ENCODE measurements around the gene CAPN3. TPM values are rescaled to one million over a fixed set of nuclear protein-coding genes. Genes with fewer than 3 reads are reported as not detected.

Gene CAPN3
- total and polyA plus RNA-seq, 2 experiments from 2014 or later: 2.2 to 5.7 TPM

DNA sequence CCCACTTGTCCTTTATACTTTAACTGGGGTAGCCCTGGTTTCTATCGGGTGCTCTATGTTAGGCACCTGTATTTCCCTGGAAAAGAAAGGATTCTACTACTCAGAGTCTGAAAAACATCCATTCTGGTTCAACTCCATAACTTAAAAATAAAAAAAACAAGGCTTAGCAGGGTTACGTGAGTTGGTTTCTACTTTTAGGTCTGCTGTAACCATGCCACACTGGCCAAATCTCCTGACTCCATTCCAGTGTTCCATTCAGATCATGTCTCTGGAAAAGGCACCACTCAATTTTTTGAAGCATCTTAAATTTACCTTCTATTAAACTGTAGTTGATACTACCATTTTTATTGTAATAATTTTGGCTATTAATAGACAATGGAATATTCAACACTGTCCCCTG, 62.1 kb downstream of the CAPN3 start:
- TF ChIP-seq EZH2 (IDR thresholded peaks at IDR 0.05; ENCODE audit: insufficient read depth, poor library complexity, severe bottlenecking): no peak
- no peak for TF ChIP-seq EZH2phosphoT487 (IDR thresholded peaks at IDR 0.05; ENCODE audit: insufficient read depth, low read depth)
- peaks cover 61% of the 10 kb centered on the region for H3K36me3 ChIP-seq (ENCODE audit: low read depth)
- H3K4me3 ChIP-seq: no peak overlapping the region
- peaks cover under 1% of the 10 kb centered on the region; the same call in 1 of the 2 replicates for H3F3A ChIP-seq (ENCODE audit: insufficient read depth)
- no peak overlapping the region for H3K9ac ChIP-seq
- no peaks in the 10 kb centered on the region for H3K79me2 ChIP-seq (ENCODE audit: insufficient read depth)
- H2AFZ ChIP-seq: no peak overlapping the region
- H3K9me2 ChIP-seq (ENCODE audit: insufficient read depth): no peaks in the 10 kb centered on the region
- no peak overlapping the region for H3K27ac ChIP-seq
- H3K9me3 ChIP-seq (ENCODE audit: low read depth): no peaks in the 10 kb centered on the region
- WGBS, 2 experiments (ENCODE audit: low coverage in 1 of 2, low lambda C conversion rate in 2 of 2, missing lambda C conversion rate in 2 of 2): 90 to 93% methylated on average over 2 of the region's 2 CpGs
- H3K27me3 ChIP-seq (replicated peaks; ENCODE audit: insufficient read depth): no peaks in the 10 kb centered on the region
- no peaks in the 10 kb centered on the region for H3K4me1 ChIP-seq (ENCODE audit: insufficient read depth)
- no peaks in the 10 kb centered on the region for H4K20me1 ChIP-seq (ENCODE audit: insufficient read depth)
- no peak overlapping the region for H3K4me2 ChIP-seq (ENCODE audit: unreplicated experiment)
- no peak for DNase-seq
- in situ Hi-C loops (cut with MboI): no loop called here

DNA sequence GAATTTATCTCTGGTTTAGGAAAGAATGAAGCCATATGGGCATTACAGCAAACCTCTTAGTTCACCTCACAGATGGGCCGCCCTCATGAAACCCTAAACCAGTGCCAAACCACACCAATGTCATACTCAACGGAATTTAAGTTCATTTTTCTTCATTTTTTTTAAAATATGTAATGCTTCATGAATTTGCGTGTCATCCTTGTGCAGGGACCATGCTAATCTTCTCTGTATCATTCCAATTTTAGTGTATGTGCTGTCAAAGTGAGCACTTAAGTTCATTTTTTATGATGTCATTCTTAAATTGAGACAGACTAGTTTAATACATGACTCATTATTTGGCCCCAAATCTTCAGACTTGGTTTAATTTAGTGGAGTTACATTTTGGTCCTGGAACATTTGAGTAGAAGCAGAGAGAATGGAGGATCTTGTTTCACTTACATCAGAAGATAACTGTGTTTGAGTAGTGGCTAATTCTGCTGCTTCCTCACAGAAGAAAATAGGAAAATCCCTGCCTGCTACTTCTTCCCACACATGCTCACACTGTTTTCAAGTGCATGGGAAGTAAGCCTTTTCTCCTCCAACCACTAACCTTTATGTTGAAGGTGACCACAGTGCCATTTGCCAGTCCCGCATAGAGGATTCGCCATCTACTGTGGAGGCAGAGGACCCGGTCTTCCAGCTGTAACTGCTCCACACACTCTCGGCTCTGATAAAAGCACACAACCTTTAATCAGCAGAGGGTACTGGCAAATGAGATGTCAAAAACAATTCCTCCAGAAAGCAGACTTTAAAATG, 68.3 kb downstream of the CAPN3 start:
- no peaks in the 10 kb centered on the region for H3K79me2 ChIP-seq (ENCODE audit: insufficient read depth)
- H3K4me1 ChIP-seq (ENCODE audit: insufficient read depth): peaks cover 18% of the 10 kb centered on the region
- no peaks in the 10 kb centered on the region for H3K9me2 ChIP-seq (ENCODE audit: insufficient read depth)
- H3K27ac ChIP-seq: peak overlapping the region; percentile 84
- 34 to 39% methylated on average over 7 of the region's 7 CpGs for WGBS, 2 experiments (ENCODE audit: low coverage in 1 of 2, low lambda C conversion rate in 2 of 2, missing lambda C conversion rate in 2 of 2)
- peak overlapping the region; percentile 41 for H3K4me2 ChIP-seq (ENCODE audit: unreplicated experiment)
- H3K9ac ChIP-seq: peak overlapping the region; percentile 43
- peaks cover 40% of the 10 kb centered on the region for H3F3A ChIP-seq (ENCODE audit: insufficient read depth)
- no peaks in the 10 kb centered on the region for H3K27me3 ChIP-seq (replicated peaks; ENCODE audit: insufficient read depth)
- no peaks in the 10 kb centered on the region for H3K9me3 ChIP-seq (ENCODE audit: low read depth)
- H3K36me3 ChIP-seq (ENCODE audit: low read depth): peaks cover 43% of the 10 kb centered on the region
- H2AFZ ChIP-seq: 0 out of 2 replicates have a peak overlapping the region, but pooled peaks have one; percentile 10
- H4K20me1 ChIP-seq (ENCODE audit: insufficient read depth): no peaks in the 10 kb centered on the region
- DNase-seq: peak; percentile 93
- TF ChIP-seq EZH2 (IDR thresholded peaks at IDR 0.05; ENCODE audit: insufficient read depth, poor library complexity, severe bottlenecking) (no peak), EZH2phosphoT487 (IDR thresholded peaks at IDR 0.05; ENCODE audit: insufficient read depth, low read depth) (peak; percentile 66; the same call in 1 of the 2 replicates)
- in situ Hi-C loops (cut with MboI): no loop called here
- no peak overlapping the region for H3K4me3 ChIP-seq

DNA sequence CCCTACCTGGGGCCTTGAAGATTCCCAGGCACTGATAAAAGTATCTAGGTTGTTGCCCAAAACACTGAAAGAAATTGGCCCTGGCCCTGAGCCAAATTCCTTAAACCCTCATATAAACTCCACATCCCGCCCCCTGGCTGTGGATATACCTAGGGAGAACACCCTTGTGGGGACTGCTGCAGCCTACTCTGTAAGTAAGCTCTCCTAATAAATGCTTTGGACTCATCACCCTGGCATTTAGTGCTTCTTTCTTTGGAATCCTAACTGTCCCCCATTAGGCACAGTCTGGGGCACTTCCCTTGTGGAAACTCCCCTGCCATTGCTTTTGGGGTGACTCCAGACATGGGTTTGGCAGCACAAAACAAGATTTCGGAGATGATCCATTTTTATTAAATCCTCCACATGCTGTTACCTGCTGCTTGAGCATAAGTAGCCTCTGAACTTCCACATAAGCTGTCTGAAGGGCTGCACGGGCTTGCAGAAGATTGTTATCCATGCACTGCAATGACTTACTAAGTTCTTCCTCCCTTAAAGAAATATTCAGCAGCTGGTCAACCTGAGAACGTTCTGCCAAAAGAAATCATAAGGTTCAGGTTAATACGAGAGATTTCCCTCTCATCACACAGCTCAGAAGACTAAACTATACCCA, 85.2 kb downstream of the CAPN3 start:
- Histone ChIP-seq H3F3A (ENCODE audit: insufficient read depth) (peaks cover 12% of the 10 kb centered on the region; the same call in 1 of the 2 replicates), H3K4me1 (ENCODE audit: insufficient read depth) (peaks cover 9% of the 10 kb centered on the region), H3K9me2 (ENCODE audit: insufficient read depth) (no peaks in the 10 kb centered on the region), H3K4me3 (no peak overlapping the region), H2AFZ (no peak overlapping the region), H3K27ac (no peak overlapping the region), H3K4me2 (ENCODE audit: unreplicated experiment) (no peak overlapping the region), H3K9me3 (ENCODE audit: low read depth) (no peaks in the 10 kb centered on the region), H4K20me1 (ENCODE audit: insufficient read depth) (no peaks in the 10 kb centered on the region), H3K36me3 (ENCODE audit: low read depth) (peaks cover 27% of the 10 kb centered on the region; the same call in 1 of the 2 replicates), H3K79me2 (ENCODE audit: insufficient read depth) (peaks cover 12% of the 10 kb centered on the region), H3K9ac (no peak overlapping the region), H3K27me3 (replicated peaks; ENCODE audit: insufficient read depth) (no peaks in the 10 kb centered on the region)
- TF ChIP-seq EZH2phosphoT487 (IDR thresholded peaks at IDR 0.05; ENCODE audit: insufficient read depth, low read depth): no peak
- TF ChIP-seq EZH2 (IDR thresholded peaks at IDR 0.05; ENCODE audit: insufficient read depth, poor library complexity, severe bottlenecking): no peak
- DNase-seq: peak; percentile 39
- in situ Hi-C loops (cut with MboI): no loop called here
- 90 to 93% methylated on average over 5 of the region's 5 CpGs for WGBS, 2 experiments (ENCODE audit: low coverage in 1 of 2, low lambda C conversion rate in 2 of 2, missing lambda C conversion rate in 2 of 2)

DNA sequence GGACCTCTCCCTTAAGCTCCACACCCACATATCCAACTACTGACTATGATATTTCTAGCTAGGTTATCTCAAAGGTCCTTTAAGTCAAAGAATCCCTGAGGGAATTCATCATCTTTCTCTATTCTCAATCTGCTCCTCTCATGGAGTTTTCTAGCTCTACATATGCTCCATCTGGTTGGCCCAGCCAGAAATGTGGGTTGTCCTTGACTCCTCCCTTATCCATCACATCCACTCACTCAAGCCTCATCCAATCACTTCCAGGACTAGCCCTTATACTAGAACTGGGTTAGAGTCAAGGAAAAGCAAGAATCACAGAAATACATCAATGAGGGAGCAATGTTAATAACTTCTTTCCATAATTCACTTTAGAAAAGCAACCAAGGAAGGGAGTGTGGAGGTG, 86.2 kb downstream of the CAPN3 start:
- H2AFZ ChIP-seq: no peak overlapping the region
- H3K27me3 ChIP-seq (replicated peaks; ENCODE audit: insufficient read depth): no peaks in the 10 kb centered on the region
- H3K9me2 ChIP-seq (ENCODE audit: insufficient read depth): no peaks in the 10 kb centered on the region
- H3K36me3 ChIP-seq (ENCODE audit: low read depth): peaks cover 35% of the 10 kb centered on the region
- no peak for TF ChIP-seq EZH2 (IDR thresholded peaks at IDR 0.05; ENCODE audit: insufficient read depth, poor library complexity, severe bottlenecking)
- no peak for TF ChIP-seq EZH2phosphoT487 (IDR thresholded peaks at IDR 0.05; ENCODE audit: insufficient read depth, low read depth)
- H3K4me3 ChIP-seq: no peak overlapping the region
- peaks cover 12% of the 10 kb centered on the region; the same call in 1 of the 2 replicates for H3F3A ChIP-seq (ENCODE audit: insufficient read depth)
- no peak overlapping the region for H3K27ac ChIP-seq
- H3K9me3 ChIP-seq (ENCODE audit: low read depth): no peaks in the 10 kb centered on the region
- H3K9ac ChIP-seq: no peak overlapping the region
- peaks cover 9% of the 10 kb centered on the region for H3K4me1 ChIP-seq (ENCODE audit: insufficient read depth)
- no peaks in the 10 kb centered on the region for H4K20me1 ChIP-seq (ENCODE audit: insufficient read depth)
- in situ Hi-C loops (cut with MboI): no loop called here
- no peak for DNase-seq
- peaks cover 22% of the 10 kb centered on the region for H3K79me2 ChIP-seq (ENCODE audit: insufficient read depth)
- no peak overlapping the region for H3K4me2 ChIP-seq (ENCODE audit: unreplicated experiment)

All from GM23248 (cell line).